ENCODE results near the gene APOM.

Gene APOM

GRCh38 chr6:31634131-31634530 lies 21.6 kb upstream of the APOM start:
- TF ChIP-seq JUND (IDR thresholded peaks at IDR 0.05; ENCODE audit: low read depth), result no peak
- DNase-seq (ENCODE audit: low read depth in 1 of 2, low spot score in 1 of 2), result no peak
- in situ Hi-C loops (cut with HindIII; ENCODE audit: low pct_unique_long_range_greater_than_20kb, low sequenced_read_pairs), result no loop called here

DNA sequence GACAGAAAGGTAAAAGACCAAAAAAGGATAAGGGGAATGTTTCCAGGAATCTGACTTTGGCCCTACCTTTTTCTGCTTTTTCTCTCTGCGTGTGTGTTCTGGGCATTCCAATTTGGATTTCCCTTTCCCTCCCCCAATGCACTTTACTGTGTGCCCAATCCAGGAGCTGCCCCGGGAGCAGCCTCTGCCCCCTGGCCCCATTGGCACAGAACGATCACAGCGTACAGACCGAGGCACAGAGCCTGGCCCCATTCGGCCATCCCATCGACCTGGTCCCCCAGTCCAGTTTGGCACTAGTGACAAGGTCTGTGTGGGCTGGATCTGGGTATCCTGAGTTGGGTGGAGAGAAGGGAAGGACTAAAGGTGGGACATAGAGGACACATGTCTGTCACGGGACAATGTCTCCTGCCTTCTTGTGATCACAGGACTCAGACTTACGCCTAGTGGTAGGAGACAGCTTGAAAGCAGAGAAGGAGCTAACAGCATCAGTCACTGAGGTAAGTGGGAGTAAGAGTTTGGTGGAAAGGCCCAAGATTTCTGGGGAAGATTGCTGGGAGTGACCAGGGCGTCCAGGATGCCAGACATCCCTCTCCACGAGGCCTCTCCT lies 20.6 kb upstream of the APOM start:
- DNase-seq (ENCODE audit: low read depth in 1 of 2, low spot score in 1 of 2), result no peak
- TF ChIP-seq JUND (IDR thresholded peaks at IDR 0.05; ENCODE audit: low read depth), result no peak
- in situ Hi-C loops (cut with HindIII; ENCODE audit: low pct_unique_long_range_greater_than_20kb, low sequenced_read_pairs), result no loop called here

GRCh38 chr6:31636698-31637596 lies 18.7 kb upstream of the APOM start:
- DNase-seq (ENCODE audit: low read depth in 1 of 2, low spot score in 1 of 2), result no peak
- no peak for TF ChIP-seq JUND (IDR thresholded peaks at IDR 0.05; ENCODE audit: low read depth)
- in situ Hi-C loops (cut with HindIII; ENCODE audit: low pct_unique_long_range_greater_than_20kb, low sequenced_read_pairs), result no loop called here

GRCh38 chr6:31639043-31639442 lies 16.7 kb upstream of the APOM start:
- DNase-seq (ENCODE audit: low read depth in 1 of 2, low spot score in 1 of 2), result peak in 1 of 2 experiments; percentile 33
- TF ChIP-seq JUND (IDR thresholded peaks at IDR 0.05; ENCODE audit: low read depth), result no peak
- in situ Hi-C loops (cut with HindIII; ENCODE audit: low pct_unique_long_range_greater_than_20kb, low sequenced_read_pairs), result no loop called here

GRCh38 chr6:31639449-31639861 lies 16.2 kb upstream of the APOM start:
- TF ChIP-seq JUND (IDR thresholded peaks at IDR 0.05; ENCODE audit: low read depth), result no peak
- DNase-seq (ENCODE audit: low read depth in 1 of 2, low spot score in 1 of 2), result no peak
- in situ Hi-C loops (cut with HindIII; ENCODE audit: low pct_unique_long_range_greater_than_20kb, low sequenced_read_pairs), result no loop called here

- no peak for DNase-seq (ENCODE audit: low read depth in 1 of 2, low spot score in 1 of 2)
- in situ Hi-C loops (cut with HindIII; ENCODE audit: low pct_unique_long_range_greater_than_20kb, low sequenced_read_pairs), result no loop called here
- no peak for TF ChIP-seq JUND (IDR thresholded peaks at IDR 0.05; ENCODE audit: low read depth)
These were observed 15.1 kb upstream of the APOM start for GRCh38 chr6:31640612-31641011.

DNA sequence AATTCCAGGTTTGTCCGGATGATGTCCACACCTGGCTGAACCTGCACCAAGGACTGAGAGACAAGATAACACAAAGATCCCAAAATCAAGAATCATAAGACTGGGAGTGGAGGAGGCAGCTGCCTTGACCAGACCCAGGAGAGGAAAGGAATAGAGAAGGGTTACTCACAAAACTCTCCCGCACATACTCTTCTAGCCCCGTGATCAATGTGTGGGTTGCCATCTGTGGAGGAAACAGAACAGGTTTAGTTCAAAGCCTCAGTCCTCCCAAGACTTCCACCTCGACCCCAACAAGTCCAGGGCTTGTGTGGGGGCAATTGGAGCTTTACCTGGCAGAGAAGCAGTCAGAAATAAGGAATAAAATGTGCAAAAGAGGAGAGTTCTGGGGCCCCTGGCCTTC lies 14.3 kb upstream of the APOM start:
- TF ChIP-seq JUND (IDR thresholded peaks at IDR 0.05; ENCODE audit: low read depth), result no peak
- in situ Hi-C loops (cut with HindIII; ENCODE audit: low pct_unique_long_range_greater_than_20kb, low sequenced_read_pairs), result no loop called here
- no peak for DNase-seq (ENCODE audit: low read depth in 1 of 2, low spot score in 1 of 2)

- in situ Hi-C loops (cut with HindIII; ENCODE audit: low pct_unique_long_range_greater_than_20kb, low sequenced_read_pairs), result no loop called here
- no peak for TF ChIP-seq JUND (IDR thresholded peaks at IDR 0.05; ENCODE audit: low read depth)
- no peak for DNase-seq (ENCODE audit: low read depth in 1 of 2, low spot score in 1 of 2)
These were observed 12.7 kb upstream of the APOM start for GRCh38 chr6:31642798-31643570.

- in situ Hi-C loops (cut with HindIII; ENCODE audit: low pct_unique_long_range_greater_than_20kb, low sequenced_read_pairs), result no loop called here
- no peak for DNase-seq (ENCODE audit: low read depth in 1 of 2, low spot score in 1 of 2)
- no peak for TF ChIP-seq JUND (IDR thresholded peaks at IDR 0.05; ENCODE audit: low read depth)
These were observed 11.8 kb upstream of the APOM start for GRCh38 chr6:31643818-31644454.

GRCh38 chr6:31645325-31645724 lies 10.4 kb upstream of the APOM start:
- DNase-seq (ENCODE audit: low read depth in 1 of 2, low spot score in 1 of 2), result no peak
- in situ Hi-C loops (cut with HindIII; ENCODE audit: low pct_unique_long_range_greater_than_20kb, low sequenced_read_pairs), result no loop called here
- TF ChIP-seq JUND (IDR thresholded peaks at IDR 0.05; ENCODE audit: low read depth), result no peak

GRCh38 chr6:31651602-31652191 lies 4.0 kb upstream of the APOM start:
- peak; percentile 59 to 81 for DNase-seq (ENCODE audit: low read depth in 1 of 2, low spot score in 1 of 2)
- in situ Hi-C loops (cut with HindIII; ENCODE audit: low pct_unique_long_range_greater_than_20kb, low sequenced_read_pairs), result no loop called here
- TF ChIP-seq JUND (IDR thresholded peaks at IDR 0.05; ENCODE audit: low read depth), result no peak
